HEK293 (cell line): ENCODE measurements around the gene PGGT1B.

ENCODE experiments used
- YY1 ChIP-seq: fragments of 450-650 bp; formaldehyde crosslinking; IDR thresholded peaks from 2 replicates; pipeline ENCODE4 v1.5.1; 2018; ENCODE audit warnings: missing biosample characterization, missing genetic modification characterization
- ZBTB48 ChIP-seq: fragments of 450-650 bp; formaldehyde crosslinking; IDR thresholded peaks from 2 replicates; pipeline ENCODE4 v1.5.1; 2016; ENCODE audit warnings: missing biosample characterization, missing genetic modification characterization
- ZNF121 ChIP-seq: fragments of 450-650 bp; formaldehyde crosslinking; IDR thresholded peaks from 2 replicates; pipeline ENCODE4 v1.5.1; 2016; ENCODE audit warnings: missing biosample characterization, missing genetic modification characterization
- ZNF155 ChIP-seq: fragments of 450-650 bp; formaldehyde crosslinking; IDR thresholded peaks from 2 replicates; pipeline ENCODE4 v1.5.1; 2016; ENCODE audit warnings: missing biosample characterization, missing genetic modification characterization
- ZNF157 ChIP-seq: fragments of 450-650 bp; formaldehyde crosslinking; IDR thresholded peaks from 2 replicates; pipeline ENCODE4 v1.5.1; 2016; ENCODE audit warnings: missing biosample characterization, missing genetic modification characterization
- ZNF521 ChIP-seq: fragments of 450-650 bp; formaldehyde crosslinking; IDR thresholded peaks from 2 replicates; pipeline ENCODE4 v1.5.1; 2017; ENCODE audit warnings: missing biosample characterization, mild to moderate bottlenecking, missing genetic modification characterization
- ZNF670 ChIP-seq: fragments of 450-650 bp; formaldehyde crosslinking; IDR thresholded peaks from 2 replicates; pipeline ENCODE4 v1.5.1; 2016; ENCODE audit warnings: missing biosample characterization, missing genetic modification characterization, low read depth
- ZNF777 ChIP-seq: fragments of 450-650 bp; formaldehyde crosslinking; IDR thresholded peaks from 2 replicates; pipeline ENCODE4 v1.5.1; 2017; ENCODE audit warnings: missing biosample characterization, missing genetic modification characterization, borderline replicate concordance
- ZNF785 ChIP-seq: fragments of 450-650 bp; formaldehyde crosslinking; IDR thresholded peaks from 2 replicates; pipeline ENCODE4 v1.5.1; 2016; ENCODE audit warnings: missing biosample characterization, missing genetic modification characterization
- ZNF792 ChIP-seq: fragments of 450-650 bp; formaldehyde crosslinking; IDR thresholded peaks from 2 replicates; pipeline ENCODE4 v1.5.1; 2016; ENCODE audit warnings: missing biosample characterization, missing genetic modification characterization
- TF ChIP-seq, protein P1 (sequence below): fragments of 450-650 bp; formaldehyde crosslinking; IDR thresholded peaks from 2 replicates; pipeline ENCODE4 v1.5.1; 2016; ENCODE audit warnings: missing biosample characterization, missing genetic modification characterization
- TF ChIP-seq, protein P2 (sequence below): fragments of 450-650 bp; formaldehyde crosslinking; IDR thresholded peaks from 2 replicates; pipeline ENCODE4 v1.5.1; 2016; ENCODE audit warnings: missing biosample characterization, missing genetic modification characterization, low read depth
- TF ChIP-seq, protein P3 (sequence below): fragments of 450-650 bp; formaldehyde crosslinking; IDR thresholded peaks from 2 replicates; pipeline ENCODE4 v1.5.1; 2016; ENCODE audit warnings: missing biosample characterization, missing genetic modification characterization

DNA sequence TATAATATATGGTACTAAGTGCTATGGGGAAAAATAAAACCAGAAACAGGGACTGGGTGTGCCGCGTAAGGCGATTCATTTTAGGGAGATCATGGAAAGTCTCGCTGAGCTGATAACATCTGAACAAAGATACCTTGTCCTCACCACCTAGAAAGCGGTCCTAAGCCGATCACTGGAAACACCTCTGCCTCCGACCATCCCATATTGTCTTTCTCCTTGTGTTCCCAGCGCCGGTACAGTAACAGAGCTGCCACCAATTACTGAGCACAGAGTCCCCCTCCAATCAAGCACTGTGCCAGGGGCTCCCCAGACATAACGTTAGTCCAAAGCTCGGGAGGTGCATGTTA is 33.1 kb upstream of the PGGT1B start:
- TF ChIP-seq, protein P1, sequence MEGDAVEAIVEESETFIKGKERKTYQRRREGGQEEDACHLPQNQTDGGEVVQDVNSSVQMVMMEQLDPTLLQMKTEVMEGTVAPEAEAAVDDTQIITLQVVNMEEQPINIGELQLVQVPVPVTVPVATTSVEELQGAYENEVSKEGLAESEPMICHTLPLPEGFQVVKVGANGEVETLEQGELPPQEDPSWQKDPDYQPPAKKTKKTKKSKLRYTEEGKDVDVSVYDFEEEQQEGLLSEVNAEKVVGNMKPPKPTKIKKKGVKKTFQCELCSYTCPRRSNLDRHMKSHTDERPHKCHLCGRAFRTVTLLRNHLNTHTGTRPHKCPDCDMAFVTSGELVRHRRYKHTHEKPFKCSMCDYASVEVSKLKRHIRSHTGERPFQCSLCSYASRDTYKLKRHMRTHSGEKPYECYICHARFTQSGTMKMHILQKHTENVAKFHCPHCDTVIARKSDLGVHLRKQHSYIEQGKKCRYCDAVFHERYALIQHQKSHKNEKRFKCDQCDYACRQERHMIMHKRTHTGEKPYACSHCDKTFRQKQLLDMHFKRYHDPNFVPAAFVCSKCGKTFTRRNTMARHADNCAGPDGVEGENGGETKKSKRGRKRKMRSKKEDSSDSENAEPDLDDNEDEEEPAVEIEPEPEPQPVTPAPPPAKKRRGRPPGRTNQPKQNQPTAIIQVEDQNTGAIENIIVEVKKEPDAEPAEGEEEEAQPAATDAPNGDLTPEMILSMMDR (tag by site-specific recombination), result no peak
- TF ChIP-seq ZNF670 (tag by site-specific recombination) (no peak), ZNF155 (no peak), YY1 (tag by site-specific recombination) (no peak), ZNF521 (tag by site-specific recombination) (no peak), ZNF777 (tag by site-specific recombination) (no peak), ZNF157 (tag by site-specific recombination) (no peak), ZNF121 (no peak), ZBTB48 (tag by site-specific recombination) (no peak), ZNF785 (tag by site-specific recombination) (no peak), ZNF792 (tag by site-specific recombination) (no peak)
- TF ChIP-seq, protein P2, sequence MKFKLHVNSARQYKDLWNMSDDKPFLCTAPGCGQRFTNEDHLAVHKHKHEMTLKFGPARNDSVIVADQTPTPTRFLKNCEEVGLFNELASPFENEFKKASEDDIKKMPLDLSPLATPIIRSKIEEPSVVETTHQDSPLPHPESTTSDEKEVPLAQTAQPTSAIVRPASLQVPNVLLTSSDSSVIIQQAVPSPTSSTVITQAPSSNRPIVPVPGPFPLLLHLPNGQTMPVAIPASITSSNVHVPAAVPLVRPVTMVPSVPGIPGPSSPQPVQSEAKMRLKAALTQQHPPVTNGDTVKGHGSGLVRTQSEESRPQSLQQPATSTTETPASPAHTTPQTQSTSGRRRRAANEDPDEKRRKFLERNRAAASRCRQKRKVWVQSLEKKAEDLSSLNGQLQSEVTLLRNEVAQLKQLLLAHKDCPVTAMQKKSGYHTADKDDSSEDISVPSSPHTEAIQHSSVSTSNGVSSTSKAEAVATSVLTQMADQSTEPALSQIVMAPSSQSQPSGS (tag by site-specific recombination), result no peak
- TF ChIP-seq, protein P3, sequence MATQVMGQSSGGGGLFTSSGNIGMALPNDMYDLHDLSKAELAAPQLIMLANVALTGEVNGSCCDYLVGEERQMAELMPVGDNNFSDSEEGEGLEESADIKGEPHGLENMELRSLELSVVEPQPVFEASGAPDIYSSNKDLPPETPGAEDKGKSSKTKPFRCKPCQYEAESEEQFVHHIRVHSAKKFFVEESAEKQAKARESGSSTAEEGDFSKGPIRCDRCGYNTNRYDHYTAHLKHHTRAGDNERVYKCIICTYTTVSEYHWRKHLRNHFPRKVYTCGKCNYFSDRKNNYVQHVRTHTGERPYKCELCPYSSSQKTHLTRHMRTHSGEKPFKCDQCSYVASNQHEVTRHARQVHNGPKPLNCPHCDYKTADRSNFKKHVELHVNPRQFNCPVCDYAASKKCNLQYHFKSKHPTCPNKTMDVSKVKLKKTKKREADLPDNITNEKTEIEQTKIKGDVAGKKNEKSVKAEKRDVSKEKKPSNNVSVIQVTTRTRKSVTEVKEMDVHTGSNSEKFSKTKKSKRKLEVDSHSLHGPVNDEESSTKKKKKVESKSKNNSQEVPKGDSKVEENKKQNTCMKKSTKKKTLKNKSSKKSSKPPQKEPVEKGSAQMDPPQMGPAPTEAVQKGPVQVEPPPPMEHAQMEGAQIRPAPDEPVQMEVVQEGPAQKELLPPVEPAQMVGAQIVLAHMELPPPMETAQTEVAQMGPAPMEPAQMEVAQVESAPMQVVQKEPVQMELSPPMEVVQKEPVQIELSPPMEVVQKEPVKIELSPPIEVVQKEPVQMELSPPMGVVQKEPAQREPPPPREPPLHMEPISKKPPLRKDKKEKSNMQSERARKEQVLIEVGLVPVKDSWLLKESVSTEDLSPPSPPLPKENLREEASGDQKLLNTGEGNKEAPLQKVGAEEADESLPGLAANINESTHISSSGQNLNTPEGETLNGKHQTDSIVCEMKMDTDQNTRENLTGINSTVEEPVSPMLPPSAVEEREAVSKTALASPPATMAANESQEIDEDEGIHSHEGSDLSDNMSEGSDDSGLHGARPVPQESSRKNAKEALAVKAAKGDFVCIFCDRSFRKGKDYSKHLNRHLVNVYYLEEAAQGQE (tag by site-specific recombination), result no peak
